ENCODE data around the gene SCT.

SCT gene

GRCh38 chr11:643849-644738 lies 17.1 kb upstream of the SCT start:
- DNase-seq (ENCODE audit: low read depth in 3 of 3): no peak

DNA sequence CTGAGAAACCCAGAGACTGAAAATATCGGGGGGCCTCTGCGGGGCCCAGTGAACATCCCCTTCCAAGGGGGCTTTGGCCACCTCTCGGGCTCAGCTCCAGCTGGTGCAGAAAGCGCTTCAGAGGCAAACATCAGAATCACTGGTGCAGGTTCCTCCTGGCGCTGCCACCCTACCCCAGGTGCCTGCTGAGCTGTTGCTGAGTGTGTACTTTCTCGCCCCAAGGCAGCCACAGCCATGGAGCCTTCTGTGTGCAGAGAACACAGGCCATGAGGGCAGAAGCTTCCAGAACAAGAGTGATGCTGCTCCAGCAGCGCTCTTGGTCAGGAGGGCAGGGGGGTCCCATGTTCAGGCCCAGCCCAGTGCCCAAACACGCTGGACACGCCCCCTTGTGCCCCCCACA lies 16.4 kb upstream of the SCT start:
- no peak for DNase-seq (ENCODE audit: low read depth in 3 of 3)

GRCh38 chr11:641806-642370 lies 14.9 kb upstream of the SCT start:
- no peak for DNase-seq (ENCODE audit: low read depth in 3 of 3)

- no peak for DNase-seq (ENCODE audit: low read depth in 3 of 3)
These were observed 13.2 kb upstream of the SCT start for GRCh38 chr11:640021-640706.

DNA sequence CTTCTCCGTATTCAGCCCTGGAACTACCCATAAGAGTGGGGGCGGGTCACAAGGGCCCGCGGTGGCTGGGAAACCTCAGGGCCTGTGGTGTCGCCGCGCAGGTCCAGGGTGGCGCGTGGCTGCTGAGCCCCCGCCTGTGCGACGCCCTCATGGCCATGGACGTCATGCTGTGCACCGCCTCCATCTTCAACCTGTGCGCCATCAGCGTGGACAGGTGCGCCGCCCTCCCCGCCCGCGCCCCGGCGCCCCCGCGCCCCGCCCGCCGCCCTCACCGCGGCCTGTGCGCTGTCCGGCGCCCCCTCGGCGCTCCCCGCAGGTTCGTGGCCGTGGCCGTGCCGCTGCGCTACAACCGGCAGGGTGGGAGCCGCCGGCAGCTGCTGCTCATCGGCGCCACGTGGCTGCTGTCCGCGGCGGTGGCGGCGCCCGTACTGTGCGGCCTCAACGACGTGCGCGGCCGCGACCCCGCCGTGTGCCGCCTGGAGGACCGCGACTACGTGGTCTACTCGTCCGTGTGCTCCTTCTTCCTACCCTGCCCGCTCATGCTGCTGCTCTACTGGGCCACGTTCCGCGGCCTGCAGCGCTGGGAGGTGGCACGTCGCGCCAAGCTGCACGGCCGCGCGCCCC lies 12.5 kb upstream of the SCT start:
- no peak for DNase-seq (ENCODE audit: low read depth in 3 of 3)

- DNase-seq (ENCODE audit: low read depth in 3 of 3): no peak
These were observed 11.8 kb upstream of the SCT start for GRCh38 chr11:638631-639331.

GRCh38 chr11:637593-638521 lies 10.9 kb upstream of the SCT start:
- DNase-seq (ENCODE audit: low read depth in 3 of 3): no peak

DNA sequence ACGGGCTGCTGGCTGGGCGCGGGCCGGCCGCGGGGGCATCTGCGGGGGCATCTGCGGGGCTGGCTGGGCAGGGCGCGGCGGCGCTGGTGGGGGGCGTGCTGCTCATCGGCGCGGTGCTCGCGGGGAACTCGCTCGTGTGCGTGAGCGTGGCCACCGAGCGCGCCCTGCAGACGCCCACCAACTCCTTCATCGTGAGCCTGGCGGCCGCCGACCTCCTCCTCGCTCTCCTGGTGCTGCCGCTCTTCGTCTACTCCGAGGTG lies 10.3 kb upstream of the SCT start:
- no peak for DNase-seq (ENCODE audit: low read depth in 3 of 3)

GRCh38 chr11:636511-637332 lies 9.7 kb upstream of the SCT start, which contains the start of gene DRD4:
Gene DRD4 (plus strand): TSS chr11:637269. CDS start chr11:637305, 36 bp downstream.
- no peak for DNase-seq (ENCODE audit: low read depth in 3 of 3)

DNA sequence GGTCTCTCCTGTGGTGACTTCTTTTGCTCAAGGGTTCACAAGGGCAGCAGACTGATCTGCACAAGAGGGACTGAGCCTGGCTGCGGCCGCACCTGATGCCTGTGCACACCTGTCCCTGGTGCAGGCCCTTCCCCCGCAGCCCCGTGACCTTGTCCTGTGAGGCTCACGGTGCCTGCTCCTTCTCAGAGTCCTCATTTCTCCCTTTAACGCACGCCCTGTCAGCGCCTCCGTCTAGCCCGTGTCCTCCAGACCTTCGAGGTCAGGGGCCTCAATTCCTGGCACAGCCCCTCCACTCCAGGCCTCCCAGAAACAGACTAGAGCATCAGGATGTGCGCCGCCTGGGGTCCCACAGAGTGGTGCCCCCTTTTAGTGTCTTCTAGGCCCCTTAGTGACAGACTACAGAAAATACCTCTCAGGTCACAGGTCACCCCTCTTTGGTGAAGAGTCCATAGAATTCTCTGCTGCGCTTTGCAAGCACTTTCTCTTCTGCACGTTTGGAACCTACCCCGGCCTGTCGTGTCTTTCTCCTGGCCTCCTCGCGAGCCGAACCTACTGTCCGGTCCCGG lies 9.0 kb upstream of the SCT start:
- no peak for DNase-seq (ENCODE audit: low read depth in 3 of 3)

DNA sequence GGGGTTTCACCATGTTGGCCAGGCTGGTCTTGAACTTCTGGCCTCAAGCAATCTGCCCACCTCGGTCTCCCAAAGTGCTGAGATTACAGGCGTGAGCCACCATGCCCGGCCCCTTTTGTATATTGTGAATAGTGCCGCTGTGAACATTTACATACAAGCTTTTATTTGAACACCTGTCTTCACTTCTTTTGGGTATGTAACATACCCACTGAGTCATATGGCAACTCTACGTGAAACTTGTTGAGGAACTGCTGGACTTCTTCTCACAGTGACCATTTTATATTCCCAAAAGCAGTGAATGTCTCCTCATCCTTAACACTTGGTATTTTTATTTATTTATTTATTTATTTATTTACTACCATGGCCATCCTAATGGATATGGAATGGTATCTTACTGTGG lies 3.9 kb upstream of the SCT start:
- DNase-seq (ENCODE audit: low read depth in 3 of 3): no peak

DNA sequence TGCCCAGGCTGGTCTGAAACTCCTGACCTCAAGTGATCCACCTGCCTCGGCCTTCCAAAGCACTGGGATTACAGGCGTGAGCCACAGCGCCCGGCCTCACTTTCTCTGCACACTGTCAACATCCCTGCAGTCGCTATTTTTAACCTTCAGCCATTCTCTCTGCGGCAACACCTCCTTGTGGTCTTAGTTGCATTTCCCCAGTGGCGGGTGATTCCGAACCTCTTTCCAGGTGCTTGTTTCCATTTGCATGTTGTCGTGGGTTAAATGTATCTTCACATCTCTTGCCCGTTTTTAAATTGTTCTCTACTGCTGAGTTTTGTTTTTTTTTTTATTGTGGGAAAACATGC lies 2.2 kb upstream of the SCT start:
- no peak for DNase-seq (ENCODE audit: low read depth in 3 of 3)

DNA sequence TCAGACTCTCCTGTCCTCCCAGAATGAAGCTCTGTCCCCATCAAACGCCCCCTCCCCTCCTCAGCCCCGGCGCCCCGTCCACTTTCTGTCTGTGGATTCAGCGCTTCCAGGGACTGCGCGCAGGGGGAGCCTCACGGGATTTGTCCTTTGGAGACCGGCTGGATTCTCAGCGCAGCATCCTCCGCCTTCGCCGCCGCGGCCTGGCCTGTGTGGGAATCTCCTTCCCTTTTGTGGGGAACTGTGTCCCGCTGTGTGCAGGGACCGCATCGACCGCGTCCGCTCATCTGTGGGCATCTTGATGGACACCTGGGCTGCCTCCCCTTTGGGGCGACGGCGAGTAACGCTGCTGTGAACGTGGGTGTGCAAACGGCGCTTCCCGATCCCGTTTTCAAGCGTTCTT lies 1.1 kb upstream of the SCT start:
- DNase-seq (ENCODE audit: low read depth in 3 of 3): no peak

DNA sequence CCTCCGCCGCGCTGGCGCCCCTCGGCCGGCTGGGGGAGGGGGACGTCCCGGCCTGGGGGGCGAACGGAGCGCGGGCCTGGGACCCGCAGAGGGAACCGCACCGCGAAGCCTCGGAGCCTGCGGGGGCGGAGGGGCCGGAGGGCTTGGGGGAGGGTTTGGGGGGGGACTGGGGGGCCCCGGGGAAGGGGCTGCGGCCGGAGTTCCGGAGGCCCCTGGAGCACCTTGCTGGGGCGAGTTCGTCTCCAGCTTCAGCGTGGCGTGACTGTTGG lies 261 bp upstream of the SCT start:
- no peak for DNase-seq (ENCODE audit: low read depth in 3 of 3)

DNA sequence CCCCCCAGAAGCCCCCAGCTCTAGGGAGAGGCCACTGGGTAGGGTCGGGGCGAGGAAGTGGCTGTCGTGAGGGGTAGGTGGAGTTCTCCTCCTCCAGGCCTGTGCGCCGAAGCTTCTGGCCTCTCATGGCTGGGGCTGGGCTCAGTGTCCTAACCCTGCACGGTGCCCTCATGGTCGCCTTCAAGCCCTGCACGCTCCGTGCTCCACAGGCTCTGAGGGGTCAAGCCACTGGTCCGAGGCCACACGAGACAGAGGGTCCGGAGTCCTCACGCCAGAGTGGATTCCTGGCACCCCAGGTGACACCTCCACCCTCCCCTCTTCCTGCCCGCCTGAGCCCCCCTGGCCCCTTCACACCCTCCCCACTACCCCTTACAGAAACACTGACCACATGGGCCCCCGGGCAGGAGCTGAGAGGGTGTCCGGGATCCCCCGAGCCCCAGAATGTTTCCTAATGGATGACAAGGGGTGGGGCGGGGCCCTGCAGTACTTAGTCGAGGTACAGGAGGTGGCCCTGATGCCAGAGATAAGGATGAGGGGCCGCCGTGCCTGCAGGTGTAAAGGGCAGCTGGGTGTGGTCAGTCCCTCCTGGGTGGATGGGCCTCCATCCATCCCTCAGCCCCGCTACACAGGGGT lies 1.2 kb downstream of the SCT start:
- DNase-seq (ENCODE audit: low read depth in 3 of 3): no peak

- no peak for DNase-seq (ENCODE audit: low read depth in 3 of 3)
These were observed 2.0 kb downstream of the SCT start, which contains the start of gene CDHR5 for GRCh38 chr11:624705-625635. Gene CDHR5 (minus strand): TSS chr11:624955. CDS start chr11:624902, 53 bp downstream.

DNA sequence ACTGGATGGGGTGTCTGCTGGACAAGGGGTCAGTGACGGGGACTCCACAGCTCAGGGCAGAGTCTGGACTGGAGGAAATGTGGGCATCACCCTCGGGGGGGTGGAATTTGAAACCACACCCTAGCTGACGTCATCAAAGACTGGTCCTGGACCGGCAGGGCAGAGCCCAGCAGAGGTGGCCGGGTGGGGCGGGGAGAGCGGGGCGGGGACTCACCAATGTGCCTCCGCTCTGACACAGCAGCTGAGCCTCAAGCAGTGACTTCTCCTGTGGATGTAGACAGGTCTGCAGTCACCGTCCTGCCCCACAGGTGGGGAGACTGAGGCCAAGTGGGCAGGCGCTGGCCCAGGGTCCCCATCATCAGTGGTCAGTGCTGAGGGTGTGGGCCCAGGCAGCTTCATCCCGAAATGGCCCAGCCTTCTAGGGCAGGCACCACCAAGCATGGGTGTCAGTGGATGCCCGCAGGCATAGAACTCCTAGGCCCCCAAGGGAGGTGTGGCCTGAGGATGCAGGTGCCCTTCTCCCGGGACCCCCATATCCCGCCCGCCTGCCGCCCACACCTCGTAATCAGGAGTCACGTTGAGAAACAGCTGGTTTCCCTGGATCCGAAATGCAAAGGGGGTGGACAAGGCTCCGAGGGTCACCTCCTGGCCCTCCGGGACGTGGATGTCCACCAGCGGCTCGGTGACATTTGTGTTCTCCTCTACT lies 2.8 kb downstream of the SCT start:
- DNase-seq (ENCODE audit: low read depth in 3 of 3): no peak

Measured in stimulated activated CD4-positive, alpha-beta T cell treated with anti-CD3 and anti-CD28 coated beads, TNF-alpha, amount 100 ng/mL, for 24 hours (primary cell).